PFSK-1 (cell line): ENCODE measurements around the gene TNFRSF9.

Experiments used
- POLR2AphosphoS5 ChIP-seq: IDR thresholded peaks from 2 replicates; pipeline ENCODE4 v1.6.1; 2012; ENCODE audit warnings: low read depth, mild to moderate bottlenecking, control low read depth, low read length, moderate library complexity
- TAF1 ChIP-seq: IDR thresholded peaks from 2 replicates; pipeline ENCODE4 v1.6.1; 2012; ENCODE audit warnings: low read length, control low read depth, borderline replicate concordance; ENCODE audit not compliant: insufficient read depth
- TF ChIP-seq, protein P1 (sequence below), 2 experiments: IDR thresholded peaks; 2 replicates each; pipeline versions ENCODE4 v1.6.1 to v1.8.0; 2011 to 2012; ENCODE audit warnings: low read depth in 2 of 2, low read length in 2 of 2, control low read depth in 1 of 2, inconsistent platforms in 1 of 2, mild to moderate bottlenecking in 1 of 2, moderate library complexity in 1 of 2; ENCODE audit not compliant: insufficient read depth in 1 of 2

DNA sequence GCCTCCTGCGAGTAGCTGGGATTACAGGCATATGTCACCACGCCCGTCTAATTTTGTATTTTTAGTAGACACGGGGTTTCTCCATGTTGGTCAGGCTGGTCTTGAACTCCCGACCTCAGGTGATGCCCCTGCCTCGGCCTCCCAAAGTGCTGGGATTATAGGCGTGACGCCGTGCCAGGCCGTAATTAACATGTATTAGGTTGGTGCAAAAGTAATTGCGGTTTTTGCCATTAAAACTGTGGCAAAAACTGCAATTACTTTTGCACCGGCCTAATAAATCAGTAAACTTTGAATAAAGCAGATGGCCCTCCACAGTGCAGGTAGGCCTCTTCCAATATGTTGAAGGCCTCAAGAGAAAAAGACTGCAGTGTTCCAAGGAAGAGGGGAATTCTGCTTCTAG, 35.4 kb downstream of the TNFRSF9 start:
- no peak for TF ChIP-seq POLR2AphosphoS5
- TF ChIP-seq, protein P1, sequence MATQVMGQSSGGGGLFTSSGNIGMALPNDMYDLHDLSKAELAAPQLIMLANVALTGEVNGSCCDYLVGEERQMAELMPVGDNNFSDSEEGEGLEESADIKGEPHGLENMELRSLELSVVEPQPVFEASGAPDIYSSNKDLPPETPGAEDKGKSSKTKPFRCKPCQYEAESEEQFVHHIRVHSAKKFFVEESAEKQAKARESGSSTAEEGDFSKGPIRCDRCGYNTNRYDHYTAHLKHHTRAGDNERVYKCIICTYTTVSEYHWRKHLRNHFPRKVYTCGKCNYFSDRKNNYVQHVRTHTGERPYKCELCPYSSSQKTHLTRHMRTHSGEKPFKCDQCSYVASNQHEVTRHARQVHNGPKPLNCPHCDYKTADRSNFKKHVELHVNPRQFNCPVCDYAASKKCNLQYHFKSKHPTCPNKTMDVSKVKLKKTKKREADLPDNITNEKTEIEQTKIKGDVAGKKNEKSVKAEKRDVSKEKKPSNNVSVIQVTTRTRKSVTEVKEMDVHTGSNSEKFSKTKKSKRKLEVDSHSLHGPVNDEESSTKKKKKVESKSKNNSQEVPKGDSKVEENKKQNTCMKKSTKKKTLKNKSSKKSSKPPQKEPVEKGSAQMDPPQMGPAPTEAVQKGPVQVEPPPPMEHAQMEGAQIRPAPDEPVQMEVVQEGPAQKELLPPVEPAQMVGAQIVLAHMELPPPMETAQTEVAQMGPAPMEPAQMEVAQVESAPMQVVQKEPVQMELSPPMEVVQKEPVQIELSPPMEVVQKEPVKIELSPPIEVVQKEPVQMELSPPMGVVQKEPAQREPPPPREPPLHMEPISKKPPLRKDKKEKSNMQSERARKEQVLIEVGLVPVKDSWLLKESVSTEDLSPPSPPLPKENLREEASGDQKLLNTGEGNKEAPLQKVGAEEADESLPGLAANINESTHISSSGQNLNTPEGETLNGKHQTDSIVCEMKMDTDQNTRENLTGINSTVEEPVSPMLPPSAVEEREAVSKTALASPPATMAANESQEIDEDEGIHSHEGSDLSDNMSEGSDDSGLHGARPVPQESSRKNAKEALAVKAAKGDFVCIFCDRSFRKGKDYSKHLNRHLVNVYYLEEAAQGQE (IDR thresholded peaks at IDR 0.05; ENCODE audit: insufficient read depth in 1 of 2, low read depth in 2 of 2, low read length in 2 of 2) = no peak
- no peak for TF ChIP-seq TAF1
